ENCODE data around the gene DNAJC6. TPM values are rescaled to one million over a fixed set of nuclear protein-coding genes. Genes with fewer than 3 reads are reported as not detected.
A peak's percentile ranks its signal among the peaks of the same experiment; 100 is the strongest.

Gene DNAJC6
- total RNA-seq, 2 experiments from 2014 or later = 4.1 to 6.2 TPM

DNA sequence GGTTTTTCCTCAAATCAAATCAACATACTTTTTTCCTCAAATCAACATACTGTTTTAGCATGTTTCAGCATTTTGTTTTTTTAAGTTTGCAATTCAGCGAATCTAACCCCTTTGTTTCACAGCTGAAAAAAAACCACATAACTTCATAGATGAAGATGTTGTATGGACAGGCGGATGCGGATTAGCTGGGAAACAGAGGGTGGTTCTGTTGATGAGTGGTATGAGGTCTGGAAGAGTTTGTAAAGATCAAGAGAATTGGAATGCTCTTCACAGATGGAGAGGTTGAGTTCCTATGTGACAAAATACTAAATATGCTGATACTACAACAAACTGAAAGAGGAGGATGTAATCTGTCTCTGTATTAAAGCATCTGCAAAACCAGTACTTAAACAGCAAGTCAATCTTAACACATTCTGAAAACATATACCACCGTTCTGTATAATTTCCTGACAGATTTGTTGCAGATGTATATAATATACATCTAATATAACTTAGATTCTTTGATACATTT is 100.5 kb downstream of the DNAJC6 start:
- H3K4me1 Mint-ChIP-seq = no peaks in the 10 kb centered on the region
- H3K27me3 Mint-ChIP-seq = no peaks in the 10 kb centered on the region
- CTCF ChIA-PET = interaction anchor here (1.1 to 1.3 kb wide), 2 partner anchors 10 to 278 kb away, joined by 3 read pairs; no protein-coding TSS in a partner anchor
- no peaks in the 10 kb centered on the region for H3K9me3 Mint-ChIP-seq (ENCODE audit: low read depth)
- H3K4me3 Mint-ChIP-seq = no peak overlapping the region
- DNase-seq (no peak), ATAC-seq (no peak)
- no peak overlapping the region for H3K27ac Mint-ChIP-seq
- peaks cover 20% of the 10 kb centered on the region for H3K36me3 Mint-ChIP-seq

DNA sequence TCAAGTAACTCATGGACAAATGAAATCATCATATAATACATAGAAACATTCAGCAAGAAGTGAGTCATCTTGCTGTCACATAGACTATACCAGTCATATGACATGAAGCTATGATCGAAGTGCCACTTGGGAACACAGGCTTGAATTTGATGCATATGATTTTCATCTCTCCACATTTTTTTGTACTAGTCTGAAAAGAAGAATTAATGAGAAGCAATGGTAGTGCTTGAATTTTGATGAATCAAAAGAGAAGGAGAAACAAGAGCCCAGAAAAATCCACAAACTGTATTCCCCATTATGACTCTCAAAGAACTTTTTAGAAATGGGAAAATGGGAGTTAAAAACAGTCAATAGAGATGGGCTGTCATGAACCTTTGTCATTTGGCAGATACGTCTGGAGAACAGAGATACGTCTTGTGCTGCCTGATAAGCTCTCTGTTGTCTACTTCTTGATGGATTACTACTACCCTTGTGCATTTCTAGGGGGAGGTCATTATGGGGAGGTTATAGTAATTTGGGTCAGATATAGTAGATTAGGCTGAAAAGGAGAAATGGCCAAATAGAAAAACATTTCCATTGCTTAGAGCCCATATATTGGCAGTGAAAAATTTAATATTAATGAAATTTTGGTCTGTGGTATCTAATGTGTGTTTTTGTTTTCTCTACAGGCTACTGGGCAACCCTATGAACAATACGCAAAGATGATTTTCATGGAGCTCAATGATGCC is 103.1 kb downstream of the DNAJC6 start:
- Mint-ChIP-seq H3K27ac (no peak overlapping the region), H3K9me3 (ENCODE audit: low read depth) (no peaks in the 10 kb centered on the region)
- CTCF ChIA-PET = interaction anchor here (1.3 kb wide), 1 partner anchor 20 kb away, joined by 3 read pairs; no protein-coding TSS in a partner anchor

DNA sequence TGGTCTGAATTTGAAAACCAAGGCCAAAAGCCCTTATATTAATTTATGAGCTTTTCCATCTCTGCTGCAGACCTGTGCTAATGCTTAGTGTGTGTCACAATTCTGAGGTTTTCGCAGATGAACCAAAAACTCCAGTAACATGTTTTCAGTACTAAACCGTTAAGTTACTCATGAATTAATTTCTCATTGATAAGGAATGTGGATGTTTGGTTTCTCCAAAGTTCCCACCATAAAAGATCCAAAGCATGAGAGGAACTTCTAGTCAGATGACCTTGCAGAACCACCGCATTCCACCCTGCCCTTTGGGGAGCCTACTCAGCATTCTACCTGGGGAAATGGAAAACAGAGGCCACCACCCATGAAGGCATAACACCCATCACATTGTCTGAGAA is 103.6 kb downstream of the DNAJC6 start:
- CTCF ChIA-PET = interaction anchor here (1.0 kb wide), 1 partner anchor 81 kb away, joined by 3 read pairs; no protein-coding TSS in a partner anchor
- peaks cover 3% of the 10 kb centered on the region for H3K4me1 Mint-ChIP-seq
- no peaks in the 10 kb centered on the region for H3K27me3 Mint-ChIP-seq
- ATAC-seq (no peak), DNase-seq (no peak)
- no peaks in the 10 kb centered on the region for H3K9me3 Mint-ChIP-seq (ENCODE audit: low read depth)
- H3K36me3 Mint-ChIP-seq = peaks cover 10% of the 10 kb centered on the region
- H3K27ac Mint-ChIP-seq = no peak overlapping the region
- no peak overlapping the region for H3K4me3 Mint-ChIP-seq

More for the DNA sequence above, 103.1 kb downstream of the DNAJC6 start:
- DNase-seq (no peak), ATAC-seq (no peak)
- Mint-ChIP-seq H3K27me3 (no peaks in the 10 kb centered on the region), H3K4me1 (peaks cover 2% of the 10 kb centered on the region), H3K36me3 (peaks cover 10% of the 10 kb centered on the region), H3K4me3 (no peak overlapping the region)

DNA sequence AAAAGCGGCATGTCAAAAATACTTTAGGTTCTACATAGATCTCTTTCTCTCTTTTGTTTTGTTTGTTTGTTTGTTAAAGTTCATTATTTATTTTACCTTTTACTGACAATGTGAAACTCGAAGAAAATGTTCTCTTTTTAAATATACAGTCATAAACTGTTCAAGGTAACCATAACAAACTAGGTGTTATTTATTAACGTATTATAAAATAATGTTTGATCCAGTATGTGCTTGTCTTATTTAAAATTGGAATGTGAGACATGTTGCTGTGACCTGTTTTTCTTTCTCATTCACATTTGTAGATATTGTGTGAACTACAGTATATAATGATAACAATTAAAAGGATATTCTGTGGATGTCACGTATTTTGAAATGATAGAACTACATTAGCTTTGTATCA is 105.2 kb downstream of the DNAJC6 start:
- H3K27me3 Mint-ChIP-seq = no peaks in the 10 kb centered on the region
- peaks cover 5% of the 10 kb centered on the region for H3K36me3 Mint-ChIP-seq
- ATAC-seq (no peak), DNase-seq (no peak)
- H3K4me3 Mint-ChIP-seq = no peak overlapping the region
- CTCF ChIA-PET = interaction anchor here (0.8 kb wide), 1 partner anchor 16 kb away, joined by 3 read pairs; no protein-coding TSS in a partner anchor
- no peak overlapping the region for H3K27ac Mint-ChIP-seq
- peaks cover 11% of the 10 kb centered on the region for H3K4me1 Mint-ChIP-seq
- no peaks in the 10 kb centered on the region for H3K9me3 Mint-ChIP-seq (ENCODE audit: low read depth)

DNA sequence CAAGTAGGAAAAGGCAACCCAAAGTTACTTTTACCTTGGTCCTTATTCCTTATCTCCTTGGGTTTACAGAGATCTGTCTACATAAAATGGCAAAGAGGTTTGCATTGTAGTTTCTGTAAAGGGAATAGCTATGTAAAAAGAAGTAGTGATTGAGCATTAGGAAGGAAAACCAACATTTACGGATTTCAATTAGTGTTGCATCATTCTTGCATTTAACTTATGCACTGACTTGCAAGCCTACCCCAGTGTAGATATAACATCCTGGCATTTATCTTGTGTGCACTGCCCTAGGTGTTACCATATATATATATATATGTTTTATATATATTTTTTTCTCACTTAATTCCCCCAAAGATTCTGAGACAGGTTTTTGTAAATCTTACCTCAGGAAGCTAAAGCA is 107.4 kb downstream of the DNAJC6 start:
- no peak for DNase-seq
- CTCF ChIA-PET = interaction anchor here (1.0 kb wide), 1 partner anchor 24 kb away, joined by 3 read pairs; no protein-coding TSS in a partner anchor
- Mint-ChIP-seq H3K27me3 (no peaks in the 10 kb centered on the region), H3K36me3 (no peaks in the 10 kb centered on the region), H3K4me3 (no peak overlapping the region), H3K9me3 (ENCODE audit: low read depth) (no peaks in the 10 kb centered on the region), H3K4me1 (peaks cover 16% of the 10 kb centered on the region), H3K27ac (no peak overlapping the region)
- ATAC-seq = no peak

DNA sequence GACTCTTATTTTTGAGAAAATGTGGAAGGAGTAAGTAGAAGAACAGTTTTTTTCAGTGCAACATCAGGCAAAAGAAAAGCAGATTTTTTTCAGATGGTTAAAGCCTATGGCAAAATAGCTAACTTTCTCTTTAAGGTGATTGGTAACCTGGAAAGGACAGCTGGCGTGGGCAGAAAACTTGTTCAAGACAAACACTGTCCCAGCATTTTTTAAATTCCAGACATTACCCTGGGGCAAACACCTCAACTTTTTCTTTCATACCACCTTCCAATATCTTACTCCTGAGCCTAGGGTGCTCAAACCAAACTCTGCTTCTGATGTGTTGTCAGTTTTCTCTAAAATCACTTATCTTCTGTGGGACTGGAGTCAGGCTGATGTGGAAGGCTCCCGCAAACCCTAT is 108.4 kb downstream of the DNAJC6 start:
- no peak for ATAC-seq
- peaks cover 16% of the 10 kb centered on the region for H3K4me1 Mint-ChIP-seq
- no peaks in the 10 kb centered on the region for H3K27me3 Mint-ChIP-seq
- no peaks in the 10 kb centered on the region for H3K36me3 Mint-ChIP-seq
- CTCF ChIA-PET = interaction anchor here (0.7 to 0.9 kb wide), 2 partner anchors 17 to 42 kb away, joined by 3 read pairs; no protein-coding TSS in a partner anchor
- DNase-seq = no peak
- no peak overlapping the region for H3K4me3 Mint-ChIP-seq
- no peaks in the 10 kb centered on the region for H3K9me3 Mint-ChIP-seq (ENCODE audit: low read depth)
- no peak overlapping the region for H3K27ac Mint-ChIP-seq

DNA sequence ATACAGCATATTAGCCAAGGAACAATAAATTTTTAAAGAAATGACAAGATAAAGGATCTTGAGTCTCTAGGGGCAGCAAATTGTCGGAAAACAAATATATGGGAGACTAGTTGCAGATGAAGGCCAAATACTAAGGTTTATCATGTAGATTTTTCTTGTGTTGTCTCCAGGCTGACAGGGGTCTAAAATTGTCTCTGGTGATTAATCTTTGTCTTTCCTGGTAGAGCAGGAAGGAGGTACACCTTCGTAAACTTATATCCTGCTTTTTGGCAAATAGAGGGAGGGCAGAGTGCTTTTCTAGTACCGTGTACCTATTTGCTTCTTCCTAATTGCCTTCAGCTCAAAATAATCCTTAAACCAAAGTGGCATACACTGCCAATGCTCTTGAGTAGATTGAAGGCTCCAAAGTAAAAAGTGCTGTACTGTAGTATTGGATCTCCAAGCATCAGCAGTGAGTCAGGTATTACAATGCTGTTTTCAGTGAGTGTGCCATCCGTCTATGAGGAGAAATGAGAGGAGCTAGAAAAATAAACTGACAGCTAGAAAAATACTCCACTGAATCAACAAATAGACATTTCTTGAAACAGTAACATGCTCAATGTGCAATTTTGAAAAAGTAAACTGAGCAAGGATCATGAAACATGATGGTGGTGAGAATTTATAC is 109.3 kb downstream of the DNAJC6 start:
- Mint-ChIP-seq H3K27ac (no peak overlapping the region), H3K4me1 (peaks cover 17% of the 10 kb centered on the region), H3K27me3 (no peaks in the 10 kb centered on the region), H3K9me3 (ENCODE audit: low read depth) (no peaks in the 10 kb centered on the region), H3K36me3 (no peaks in the 10 kb centered on the region), H3K4me3 (no peak overlapping the region)
- DNase-seq = no peak
- no peak for ATAC-seq
- CTCF ChIA-PET = interaction anchor here (0.8 to 2.6 kb wide), 8 partner anchors 10 to 269 kb away, joined by 3 to 19 read pairs (median 7); no protein-coding TSS in a partner anchor

DNA sequence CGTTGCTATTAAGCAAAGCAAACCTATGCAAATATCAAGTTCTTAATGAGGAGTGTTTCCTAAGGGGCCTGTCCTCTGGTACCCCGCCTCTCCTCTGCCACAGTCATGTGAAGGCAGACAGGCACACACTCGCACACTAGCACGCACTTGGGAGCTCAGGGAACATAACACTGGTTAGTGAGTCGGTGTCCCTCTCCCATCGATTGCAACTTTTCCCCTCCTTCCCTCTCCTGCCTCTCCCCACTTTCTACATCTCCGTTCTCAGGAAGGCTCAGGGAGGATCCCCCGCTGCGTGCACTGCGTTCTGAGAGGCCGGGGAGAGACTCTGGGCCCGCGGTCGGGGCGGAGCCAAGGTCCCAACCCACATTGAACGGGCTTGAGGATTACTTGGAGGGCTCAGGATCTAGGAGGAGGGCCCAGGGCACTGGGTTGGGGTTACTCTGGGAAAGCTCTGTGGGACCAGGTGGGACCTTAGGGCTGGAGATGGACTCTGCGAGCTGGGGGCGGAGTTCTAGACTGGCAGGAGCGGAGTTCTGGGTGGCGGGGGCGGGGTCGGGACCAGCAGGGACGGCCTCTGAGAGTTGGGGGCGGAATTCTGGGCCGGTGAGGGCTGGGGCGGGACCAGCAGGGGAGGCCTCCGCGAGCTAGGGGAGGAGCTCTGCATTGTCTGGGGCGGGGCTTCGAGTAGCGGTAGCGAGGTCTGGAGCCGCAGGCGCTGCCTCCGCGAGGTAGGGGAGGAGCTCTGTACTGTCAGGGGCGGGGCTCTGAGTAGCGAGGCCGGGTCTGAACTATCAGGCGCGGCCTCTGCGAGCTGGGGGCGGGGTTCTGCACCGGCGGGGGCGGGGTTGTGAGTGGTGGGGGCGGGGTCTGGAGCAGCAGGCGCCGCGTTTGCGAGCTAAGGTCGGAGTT is 110.6 kb downstream of the DNAJC6 start:
- ATAC-seq (peak; percentile 94), DNase-seq (peak; percentile 100)
- H3K27me3 Mint-ChIP-seq = no peaks in the 10 kb centered on the region
- H3K9me3 Mint-ChIP-seq (ENCODE audit: low read depth) = no peaks in the 10 kb centered on the region
- no peak overlapping the region for H3K4me3 Mint-ChIP-seq
- H3K27ac Mint-ChIP-seq = peak overlapping the region; percentile 94
- peaks cover 28% of the 10 kb centered on the region for H3K4me1 Mint-ChIP-seq
- H3K36me3 Mint-ChIP-seq = peaks cover 5% of the 10 kb centered on the region
- CTCF ChIA-PET = interaction anchor here (0.7 to 2.6 kb wide), 14 partner anchors 9 to 374 kb away, joined by 3 to 19 read pairs (median 4); partner anchors contain the start of gene AK4

DNA sequence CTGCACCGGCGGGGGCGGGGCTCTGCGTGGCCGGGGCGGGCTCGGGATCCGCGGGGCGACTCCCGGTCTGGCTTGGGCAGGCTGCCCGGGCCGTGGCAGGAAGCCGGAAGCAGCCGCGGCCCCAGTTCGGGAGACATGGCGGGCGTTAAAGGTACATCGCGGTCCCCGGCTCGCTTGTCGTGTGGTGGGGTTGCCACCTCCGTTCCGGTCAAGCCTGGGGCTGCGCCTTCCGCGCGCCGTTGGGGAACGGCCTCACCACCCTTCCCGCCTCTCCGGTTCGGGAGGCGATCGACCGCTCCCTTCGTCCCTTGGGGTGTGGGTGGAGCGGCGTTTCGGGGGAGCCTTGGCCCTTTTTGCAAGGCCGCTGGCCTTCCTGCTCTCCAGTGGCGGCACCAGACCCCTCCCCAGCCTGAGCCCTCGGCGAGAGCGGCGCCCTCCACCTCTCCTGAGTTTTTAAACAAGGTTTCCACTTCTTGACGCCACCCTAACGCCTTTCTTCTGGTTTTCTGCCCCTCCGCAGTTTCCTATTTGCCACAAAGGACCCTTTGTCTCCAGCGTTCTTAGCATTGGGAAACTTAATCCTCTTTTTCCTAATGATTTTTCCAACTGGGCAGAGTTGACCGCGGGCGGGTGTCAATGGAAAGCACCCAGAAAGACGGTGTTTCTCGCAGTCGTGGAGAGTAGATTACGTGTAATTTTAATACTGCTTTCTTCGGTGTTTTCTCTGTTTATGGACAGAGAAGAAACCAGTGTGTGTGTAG is 111.4 kb downstream of the DNAJC6 start, which contains the start of the genes LEPR and LEPROT:
Gene LEPR, plus strand, starts transcription at position 79 of the 761 bp plus-strand sequence. CDS start 144,898 bp downstream, outside the sequence.
Gene LEPROT, plus strand, starts transcription at position 79 of the 761 bp plus-strand sequence. Its CDS starts 57 bp downstream, at position 136.
- H3K36me3 Mint-ChIP-seq = peaks cover 13% of the 10 kb centered on the region
- CTCF ChIA-PET = interaction anchor here (0.8 to 2.6 kb wide), 11 partner anchors 8 to 351 kb away, joined by 3 to 19 read pairs (median 6); partner anchors contain the start of gene AK4
- no peak within 1 kb of the TSS for H3K4me3 Mint-ChIP-seq
- peak within 1 kb of the TSS; percentile 94 for H3K27ac Mint-ChIP-seq
- DNase-seq (no peak), ATAC-seq (no peak)
- peaks cover 29% of the 10 kb centered on the region for H3K4me1 Mint-ChIP-seq
- no peaks in the 10 kb centered on the region for H3K27me3 Mint-ChIP-seq
- H3K9me3 Mint-ChIP-seq (ENCODE audit: low read depth) = no peaks in the 10 kb centered on the region

DNA sequence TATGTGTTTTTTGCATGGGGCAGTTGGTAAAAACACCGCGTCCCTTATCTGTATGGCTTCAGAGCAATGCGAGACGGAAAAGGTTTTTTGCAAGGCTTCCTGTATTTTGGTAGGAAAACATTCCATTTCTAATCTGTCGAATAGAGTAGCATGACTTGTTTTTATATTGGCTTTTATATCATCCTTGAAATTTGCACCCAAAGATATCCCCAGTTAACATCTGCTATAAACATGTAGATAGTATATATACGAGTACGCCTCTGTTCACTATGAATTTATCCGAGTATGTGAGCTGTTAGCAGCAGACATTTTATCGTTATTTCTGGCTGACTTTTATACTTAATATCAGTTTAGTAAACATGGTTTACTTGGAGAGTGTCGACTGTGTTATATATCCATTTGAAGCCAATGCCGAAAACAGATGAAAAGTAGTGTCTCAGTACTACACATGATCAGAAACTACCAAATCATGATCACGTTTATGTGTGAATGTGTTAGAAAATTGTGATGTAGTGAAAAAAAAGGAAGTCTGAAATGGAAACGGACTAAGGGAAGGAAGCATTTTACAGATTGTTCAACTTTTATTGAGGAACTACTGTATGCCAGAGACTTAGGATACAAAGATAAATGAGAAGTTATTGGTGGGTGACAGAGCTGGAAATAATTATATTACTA is 112.1 kb downstream of the DNAJC6 start:
- H3K4me1 Mint-ChIP-seq = peaks cover 29% of the 10 kb centered on the region
- ATAC-seq = no peak
- H3K27ac Mint-ChIP-seq = no peak overlapping the region
- H3K4me3 Mint-ChIP-seq = no peak overlapping the region
- CTCF ChIA-PET = interaction anchor here (1.3 to 1.8 kb wide), 2 partner anchors 28 to 185 kb away, joined by 3 to 5 read pairs; no protein-coding TSS in a partner anchor
- H3K27me3 Mint-ChIP-seq = no peaks in the 10 kb centered on the region
- no peaks in the 10 kb centered on the region for H3K9me3 Mint-ChIP-seq (ENCODE audit: low read depth)
- peaks cover 20% of the 10 kb centered on the region for H3K36me3 Mint-ChIP-seq
- DNase-seq = no peak

Data from activated CD8-positive, alpha-beta memory T cell treated with anti-CD3 and anti-CD28 coated beads, Interleukin-2, amount 10 ng/mL, durations not matched to agents 7 days and 5 days (primary cell).